HCT116 (cell line): ENCODE data around the gene CMTM8. TPM values are rescaled to one million over a fixed set of nuclear protein-coding genes. Genes with fewer than 3 reads are reported as not detected.

Experiments used
- ATAC-seq: fragments of 200-7000 bp; cut with Tn5 transposase; 2 replicates; pipeline ENCODE4 v1.9.1; 2020; ENCODE audit warnings: mild to moderate bottlenecking, moderate library complexity
- BruUV-seq: library from RNA; stranded (reverse); fragments of 400-500 nt; replicated peaks from 2 replicates; lab custom pipeline; 2021; lab: Mats Ljungman, UMichigan
- CTCF ChIA-PET: fragments of 300-600 bp; sonication (Branson Sonifier 250); formaldehyde crosslinking; loops from one replicate; lab custom pipeline; 2021; ENCODE audit warnings: antibody characterized with exemption; lab: Charles Lee
- POLR2A ChIA-PET: fragments of 300-600, 350-600 bp; sonication (Branson Sonifier 250); formaldehyde crosslinking; loops from one replicate; lab custom pipeline; 2021; ENCODE audit warnings: antibody characterized with exemption; lab: Charles Lee
- RAD21 ChIA-PET, 2 experiments: fragments of 300-600 bp; sonication (Branson Sonifier 250); formaldehyde crosslinking; loops; one replicate each; lab custom pipeline; 2023; ENCODE audit warnings: low total read pairs in 2 of 2; ENCODE audit not compliant: uncharacterized antibody in 2 of 2, unreplicated experiment in 2 of 2, low non-redundant PET in 1 of 2; lab: Charles Lee
- DNase-seq: peaks from one replicate; pipeline ENCODE4 v3.0.0-alpha.2; 2010; ENCODE audit warnings: low read depth, low spot score
- H2AFZ ChIP-seq: fragments of 200-600 bp; shearing (Covaris generic), sonication (generic); 2 replicates; pipeline ENCODE4 v1.6.1; 2017; ENCODE audit warnings: low read depth, mixed run types, mixed read lengths, antibody characterized with exemption, low read length; ENCODE audit not compliant: poor library complexity, severe bottlenecking
- H3K27ac ChIP-seq: 2 replicates; pipeline ENCODE4 v1.5.1; 2012; ENCODE audit warnings: low read depth, low read length
- H3K27me3 ChIP-seq: fragments of 200-600 bp; sonication (generic); 2 replicates; pipeline ENCODE4 v1.6.1; 2016; ENCODE audit warnings: mixed run types, low read length, mixed read lengths; ENCODE audit not compliant: insufficient read depth
- H3K36me3 ChIP-seq, 2 experiments: fragments of 200-500 bp in 1 of 2; fragments of 200-600 bp in 1 of 2; sonication (Bioruptor generic) in 1 of 2; sonication (generic) in 1 of 2; 2 replicates each; pipeline versions ENCODE4 v1.5.1 to v1.6.1; 2014 to 2016; ENCODE audit warnings: low read length in 2 of 2, inconsistent platforms in 1 of 2, mixed read lengths in 1 of 2, mixed run types in 1 of 2; ENCODE audit not compliant: insufficient read depth in 2 of 2, control insufficient read depth in 1 of 2
- H3K4me1 ChIP-seq, 2 experiments: fragments of 200-600 bp in 1 of 2; sonication (generic) in 1 of 2; 2 replicates each; pipeline versions ENCODE4 v1.5.1 to v1.6.1; 2012 to 2017; ENCODE audit warnings: low read length in 2 of 2, inconsistent platforms in 1 of 2, mild to moderate bottlenecking in 1 of 2, mixed read lengths in 1 of 2, mixed run types in 1 of 2, moderate library complexity in 1 of 2; ENCODE audit not compliant: insufficient read depth in 2 of 2, control insufficient read depth in 1 of 2
- H3K4me2 ChIP-seq: fragments of 200-600 bp; sonication (generic); 2 replicates; pipeline ENCODE4 v1.6.1; 2017; ENCODE audit warnings: mixed run types, low read length, mixed read lengths
- H3K4me3 ChIP-seq, 2 experiments: fragments of 200-600 bp in 1 of 2; sonication (generic) in 1 of 2; replicated peaks in 1 of 2; 2 replicates each; pipeline ENCODE4 v1.5.1; 2011 to 2016; ENCODE audit warnings: low read length in 2 of 2, control low read depth in 1 of 2, low read depth in 1 of 2, mild to moderate bottlenecking in 1 of 2, mixed read lengths in 1 of 2, mixed run types in 1 of 2
- H3K79me2 ChIP-seq: fragments of 200-600 bp; sonication (generic); 2 replicates; pipeline ENCODE4 v1.6.1; 2017; ENCODE audit warnings: mild to moderate bottlenecking, mixed run types, low read length, moderate library complexity, mixed read lengths; ENCODE audit not compliant: insufficient read depth
- H3K9ac ChIP-seq: fragments of 200-600 bp; sonication (generic); 2 replicates; pipeline ENCODE4 v1.6.1; 2016; ENCODE audit warnings: low read length, mixed read lengths
- H3K9me2 ChIP-seq: fragments of 200-600 bp; sonication (generic), shearing (Covaris generic); 2 replicates; pipeline ENCODE4 v1.6.1; 2017; ENCODE audit warnings: mixed run types, mild to moderate bottlenecking, moderate library complexity; ENCODE audit not compliant: insufficient read depth
- H3K9me3 ChIP-seq, 2 experiments: fragments of 200-500 bp in 1 of 2; fragments of 200-600 bp in 1 of 2; sonication (Bioruptor generic) in 1 of 2; sonication (generic) in 1 of 2; 2 replicates each; pipeline ENCODE4 v1.6.1; 2014 to 2017; ENCODE audit warnings: low read length in 2 of 2, mixed read lengths in 2 of 2, inconsistent platforms in 1 of 2, low read depth in 1 of 2, mild to moderate bottlenecking in 1 of 2, mixed run types in 1 of 2, moderate library complexity in 1 of 2; ENCODE audit not compliant: control insufficient read depth in 1 of 2, insufficient read depth in 1 of 2
- H4K20me1 ChIP-seq: fragments of 200-600 bp; sonication (generic), shearing (Covaris generic); 2 replicates; pipeline ENCODE4 v1.6.1; 2017; ENCODE audit warnings: mixed run types, mild to moderate bottlenecking, moderate library complexity; ENCODE audit not compliant: insufficient read depth
- CBX3 ChIP-seq: IDR thresholded peaks from 2 replicates; pipeline ENCODE4 v1.6.1; 2012; ENCODE audit warnings: low read depth
- ELF1 ChIP-seq: IDR thresholded peaks from 2 replicates; pipeline ENCODE4 v1.6.1; 2012; ENCODE audit warnings: low read depth, borderline replicate concordance
- FOSL1 ChIP-seq: IDR thresholded peaks from 2 replicates; pipeline ENCODE4 v1.6.1; 2012; ENCODE audit warnings: low read depth
- JUND ChIP-seq: IDR thresholded peaks from 2 replicates; pipeline ENCODE4 v1.6.1; 2012
- RAD21 ChIP-seq: IDR thresholded peaks from 2 replicates; pipeline ENCODE4 v1.6.1; 2012; ENCODE audit warnings: low read depth, mild to moderate bottlenecking
- SIN3A ChIP-seq: IDR thresholded peaks from 2 replicates; pipeline ENCODE4 v1.6.1; 2012; ENCODE audit warnings: low read depth
- SRF ChIP-seq: IDR thresholded peaks from 2 replicates; pipeline ENCODE4 v1.6.1; 2012; ENCODE audit warnings: low read depth
- YY1 ChIP-seq: IDR thresholded peaks from 2 replicates; pipeline ENCODE4 v1.6.1; 2011; ENCODE audit warnings: low read length, low read depth, moderate library complexity, mild to moderate bottlenecking; ENCODE audit not compliant: insufficient replicate concordance; ENCODE audit errors: extremely low read depth
- ZFX ChIP-seq: fragments of 450-650 bp; IDR thresholded peaks from 2 replicates; pipeline ENCODE4 v1.6.1; 2017
- intact Hi-C: fragments of 100-400 bp; cut with micrococcal nuclease; formaldehyde crosslinking; loops from 2 replicates; pipeline ENCODE4 v1.10.0; 2022
- total RNA-seq: library from RNA; stranded (reverse); gene quantifications from one replicate; pipeline ENCODE4 v1.2.1, GENCODE V29; 2021; ENCODE audit not compliant: unreplicated experiment
- TF ChIP-seq, protein P1 (sequence below): IDR thresholded peaks from 2 replicates; pipeline ENCODE4 v1.6.1; 2012; ENCODE audit warnings: low read depth
- TF ChIP-seq, protein P2 (sequence below): IDR thresholded peaks from 2 replicates; pipeline ENCODE4 v1.6.1; 2011; ENCODE audit warnings: mild to moderate bottlenecking, low read length, moderate library complexity; ENCODE audit not compliant: insufficient replicate concordance; ENCODE audit errors: extremely low read depth
- TF ChIP-seq, protein P3 (sequence below), 3 experiments: fragments of 200-600 bp in 1 of 3; sonication (generic) in 1 of 3; IDR thresholded peaks in 2 of 3; conservative IDR thresholded peaks in 1 of 3; 2 replicates each; pipeline ENCODE4 v1.5.1; 2012 to 2017; ENCODE audit warnings: low read depth in 2 of 3, low read length in 2 of 3, antibody characterized with exemption in 1 of 3, borderline replicate concordance in 1 of 3, control low read depth in 1 of 3, mild to moderate bottlenecking in 1 of 3, mixed read lengths in 1 of 3, mixed run types in 1 of 3, moderate library complexity in 1 of 3; ENCODE audit not compliant: insufficient read depth in 1 of 3
- TF ChIP-seq, protein P4 (sequence below): IDR thresholded peaks from 2 replicates; pipeline ENCODE4 v1.6.1; 2012

CMTM8 gene
- total RNA-seq, 1 experiment from 2014 or later = 19.4 TPM

GRCh38 chr3:32219537-32219936, 18.9 kb upstream of the CMTM8 start:
- no peak overlapping the region for H3K4me3 ChIP-seq
- no peaks in the 10 kb centered on the region for H4K20me1 ChIP-seq
- peaks cover 2 to 5% of the 10 kb centered on the region in 2 experiments; a peak in 1 of 4 replicates for H3K4me1 ChIP-seq
- H3K9me3 ChIP-seq = peaks cover 0 to 7% of the 10 kb centered on the region in 2 experiments; a peak in 1 of 4 replicates
- peak; percentile 36 for TF ChIP-seq YY1
- no peak for TF ChIP-seq ELF1
- TF ChIP-seq SRF = no peak
- TF ChIP-seq, all 23 proteins: peak for 1
- POLR2A ChIA-PET = no interaction called here
- DNase-seq (no peak), ATAC-seq (no peak)
- H3K9ac ChIP-seq = no peak overlapping the region
- RAD21 ChIA-PET = no interaction called here
- H3K4me2 ChIP-seq = no peak overlapping the region
- no peaks in the 10 kb centered on the region for H3K79me2 ChIP-seq
- no peak overlapping the region for H3K27ac ChIP-seq
- intact Hi-C loops = no loop called here
- no TSS peak for BruUV-seq
- CTCF ChIA-PET = interaction anchor here (0.6 kb wide), 1 partner anchor 14 kb away, joined by 3 read pairs; no protein-coding TSS in a partner anchor
- H2AFZ ChIP-seq = no peak overlapping the region
- no peaks in the 10 kb centered on the region for H3K36me3 ChIP-seq
- H3K27me3 ChIP-seq = no peaks in the 10 kb centered on the region
- H3K9me2 ChIP-seq = no peaks in the 10 kb centered on the region

DNA sequence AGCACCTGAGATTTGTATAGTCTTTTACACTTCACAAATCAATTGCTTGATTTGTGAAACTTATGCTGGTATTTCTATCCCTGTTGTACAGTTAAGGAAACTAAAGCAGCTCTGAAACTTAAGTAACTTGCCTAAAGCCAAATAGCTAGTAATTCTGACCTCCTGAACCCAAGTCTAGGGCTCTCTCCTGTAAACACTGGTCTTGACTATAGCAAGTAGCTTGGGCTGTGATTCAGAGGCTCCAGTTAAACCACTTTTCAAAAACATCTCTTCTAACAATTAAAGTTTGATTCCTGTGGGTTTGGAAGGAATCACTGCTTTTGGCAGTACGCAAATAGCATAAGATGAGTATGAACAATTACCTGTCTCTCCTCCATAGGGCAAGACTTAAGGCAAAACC, 18.5 kb upstream of the CMTM8 start:
- H3K9me2 ChIP-seq = no peaks in the 10 kb centered on the region
- no peaks in the 10 kb centered on the region for H3K36me3 ChIP-seq
- BruUV-seq = no TSS peak
- no peaks in the 10 kb centered on the region for H3K79me2 ChIP-seq
- ATAC-seq (no peak), DNase-seq (no peak)
- H2AFZ ChIP-seq = no peak overlapping the region
- no peak overlapping the region for H3K4me2 ChIP-seq
- no peak overlapping the region for H3K4me3 ChIP-seq
- RAD21 ChIA-PET = no interaction called here
- peaks cover 0 to 7% of the 10 kb centered on the region in 2 experiments; a peak in 1 of 4 replicates for H3K9me3 ChIP-seq
- CTCF ChIA-PET = interaction anchor here (0.6 kb wide), 1 partner anchor 14 kb away, joined by 3 read pairs; no protein-coding TSS in a partner anchor
- peaks cover 3 to 7% of the 10 kb centered on the region in 2 experiments; a peak in 1 of 4 replicates for H3K4me1 ChIP-seq
- H3K9ac ChIP-seq = no peak overlapping the region
- no peaks in the 10 kb centered on the region for H3K27me3 ChIP-seq
- no peaks in the 10 kb centered on the region for H4K20me1 ChIP-seq
- intact Hi-C loops = no loop called here
- H3K27ac ChIP-seq = no peak overlapping the region
- POLR2A ChIA-PET = no interaction called here
- TF ChIP-seq, protein P1, sequence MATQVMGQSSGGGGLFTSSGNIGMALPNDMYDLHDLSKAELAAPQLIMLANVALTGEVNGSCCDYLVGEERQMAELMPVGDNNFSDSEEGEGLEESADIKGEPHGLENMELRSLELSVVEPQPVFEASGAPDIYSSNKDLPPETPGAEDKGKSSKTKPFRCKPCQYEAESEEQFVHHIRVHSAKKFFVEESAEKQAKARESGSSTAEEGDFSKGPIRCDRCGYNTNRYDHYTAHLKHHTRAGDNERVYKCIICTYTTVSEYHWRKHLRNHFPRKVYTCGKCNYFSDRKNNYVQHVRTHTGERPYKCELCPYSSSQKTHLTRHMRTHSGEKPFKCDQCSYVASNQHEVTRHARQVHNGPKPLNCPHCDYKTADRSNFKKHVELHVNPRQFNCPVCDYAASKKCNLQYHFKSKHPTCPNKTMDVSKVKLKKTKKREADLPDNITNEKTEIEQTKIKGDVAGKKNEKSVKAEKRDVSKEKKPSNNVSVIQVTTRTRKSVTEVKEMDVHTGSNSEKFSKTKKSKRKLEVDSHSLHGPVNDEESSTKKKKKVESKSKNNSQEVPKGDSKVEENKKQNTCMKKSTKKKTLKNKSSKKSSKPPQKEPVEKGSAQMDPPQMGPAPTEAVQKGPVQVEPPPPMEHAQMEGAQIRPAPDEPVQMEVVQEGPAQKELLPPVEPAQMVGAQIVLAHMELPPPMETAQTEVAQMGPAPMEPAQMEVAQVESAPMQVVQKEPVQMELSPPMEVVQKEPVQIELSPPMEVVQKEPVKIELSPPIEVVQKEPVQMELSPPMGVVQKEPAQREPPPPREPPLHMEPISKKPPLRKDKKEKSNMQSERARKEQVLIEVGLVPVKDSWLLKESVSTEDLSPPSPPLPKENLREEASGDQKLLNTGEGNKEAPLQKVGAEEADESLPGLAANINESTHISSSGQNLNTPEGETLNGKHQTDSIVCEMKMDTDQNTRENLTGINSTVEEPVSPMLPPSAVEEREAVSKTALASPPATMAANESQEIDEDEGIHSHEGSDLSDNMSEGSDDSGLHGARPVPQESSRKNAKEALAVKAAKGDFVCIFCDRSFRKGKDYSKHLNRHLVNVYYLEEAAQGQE = no peak
- TF ChIP-seq, protein P2, sequence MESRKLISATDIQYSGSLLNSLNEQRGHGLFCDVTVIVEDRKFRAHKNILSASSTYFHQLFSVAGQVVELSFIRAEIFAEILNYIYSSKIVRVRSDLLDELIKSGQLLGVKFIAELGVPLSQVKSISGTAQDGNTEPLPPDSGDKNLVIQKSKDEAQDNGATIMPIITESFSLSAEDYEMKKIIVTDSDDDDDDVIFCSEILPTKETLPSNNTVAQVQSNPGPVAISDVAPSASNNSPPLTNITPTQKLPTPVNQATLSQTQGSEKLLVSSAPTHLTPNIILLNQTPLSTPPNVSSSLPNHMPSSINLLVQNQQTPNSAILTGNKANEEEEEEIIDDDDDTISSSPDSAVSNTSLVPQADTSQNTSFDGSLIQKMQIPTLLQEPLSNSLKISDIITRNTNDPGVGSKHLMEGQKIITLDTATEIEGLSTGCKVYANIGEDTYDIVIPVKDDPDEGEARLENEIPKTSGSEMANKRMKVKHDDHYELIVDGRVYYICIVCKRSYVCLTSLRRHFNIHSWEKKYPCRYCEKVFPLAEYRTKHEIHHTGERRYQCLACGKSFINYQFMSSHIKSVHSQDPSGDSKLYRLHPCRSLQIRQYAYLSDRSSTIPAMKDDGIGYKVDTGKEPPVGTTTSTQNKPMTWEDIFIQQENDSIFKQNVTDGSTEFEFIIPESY = no peak
- TF ChIP-seq JUND (no peak), FOSL1 (no peak), CBX3 (no peak), ELF1 (no peak), SIN3A (no peak), ZFX (no peak), RAD21 (no peak)
- TF ChIP-seq, protein P3, sequence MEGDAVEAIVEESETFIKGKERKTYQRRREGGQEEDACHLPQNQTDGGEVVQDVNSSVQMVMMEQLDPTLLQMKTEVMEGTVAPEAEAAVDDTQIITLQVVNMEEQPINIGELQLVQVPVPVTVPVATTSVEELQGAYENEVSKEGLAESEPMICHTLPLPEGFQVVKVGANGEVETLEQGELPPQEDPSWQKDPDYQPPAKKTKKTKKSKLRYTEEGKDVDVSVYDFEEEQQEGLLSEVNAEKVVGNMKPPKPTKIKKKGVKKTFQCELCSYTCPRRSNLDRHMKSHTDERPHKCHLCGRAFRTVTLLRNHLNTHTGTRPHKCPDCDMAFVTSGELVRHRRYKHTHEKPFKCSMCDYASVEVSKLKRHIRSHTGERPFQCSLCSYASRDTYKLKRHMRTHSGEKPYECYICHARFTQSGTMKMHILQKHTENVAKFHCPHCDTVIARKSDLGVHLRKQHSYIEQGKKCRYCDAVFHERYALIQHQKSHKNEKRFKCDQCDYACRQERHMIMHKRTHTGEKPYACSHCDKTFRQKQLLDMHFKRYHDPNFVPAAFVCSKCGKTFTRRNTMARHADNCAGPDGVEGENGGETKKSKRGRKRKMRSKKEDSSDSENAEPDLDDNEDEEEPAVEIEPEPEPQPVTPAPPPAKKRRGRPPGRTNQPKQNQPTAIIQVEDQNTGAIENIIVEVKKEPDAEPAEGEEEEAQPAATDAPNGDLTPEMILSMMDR (IDR thresholded peaks at IDR 0.05 in 2 of 3, conservative IDR thresholded peaks at IDR 0.05 in 1 of 3; ENCODE audit: borderline replicate concordance in 1 of 3, insufficient read depth in 1 of 3, low read depth in 2 of 3, low read length in 2 of 3) = no peak
- TF ChIP-seq, protein P4, sequence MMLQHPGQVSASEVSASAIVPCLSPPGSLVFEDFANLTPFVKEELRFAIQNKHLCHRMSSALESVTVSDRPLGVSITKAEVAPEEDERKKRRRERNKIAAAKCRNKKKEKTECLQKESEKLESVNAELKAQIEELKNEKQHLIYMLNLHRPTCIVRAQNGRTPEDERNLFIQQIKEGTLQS = no peak
